Chondrocyte (in vitro differentiated cells): Measurements from ENCODE around the gene SNN. TPM values are rescaled to one million over a fixed set of nuclear protein-coding genes. Genes with fewer than 3 reads are reported as not detected.

Source experiments
- DNase-seq: peaks from one replicate; pipeline ENCODE4 v3.0.0; 2021; ENCODE audit warnings: mixed read lengths, low spot score
- H3K27ac Mint-ChIP-seq: one replicate; pipeline ENCODE4 v1.8.0; 2021; ENCODE audit warnings: mild to moderate bottlenecking, moderate library complexity, mixed read lengths; ENCODE audit not compliant: unreplicated experiment
- H3K27me3 Mint-ChIP-seq: 2 replicates; pipeline ENCODE4 v1.8.0; 2021; ENCODE audit warnings: low read depth, mixed read lengths
- H3K36me3 Mint-ChIP-seq: 2 replicates; pipeline ENCODE4 v1.8.0; 2021; ENCODE audit warnings: low read depth, mixed read lengths
- H3K4me1 Mint-ChIP-seq: 2 replicates; pipeline ENCODE4 v1.8.0; 2021; ENCODE audit warnings: low read depth, mild to moderate bottlenecking, mixed read lengths
- H3K4me3 Mint-ChIP-seq: one replicate; pipeline ENCODE4 v1.8.0; 2021; ENCODE audit warnings: mild to moderate bottlenecking, moderate library complexity, mixed read lengths; ENCODE audit not compliant: unreplicated experiment
- H3K9me3 Mint-ChIP-seq: 2 replicates; pipeline ENCODE4 v1.8.0; 2021; ENCODE audit warnings: low read depth, mixed read lengths
- CTCF ChIP-seq: fragments of 200-600 bp; sonication (generic); IDR thresholded peaks from 2 replicates; pipeline ENCODE4 v1.5.0; 2021; ENCODE audit warnings: antibody characterized with exemption, mild to moderate bottlenecking, moderate library complexity
- total RNA-seq: library from RNA; stranded (reverse); gene quantifications from 3 replicates; pipeline ENCODE4 v1.2.1, GENCODE V29; 2021

Gene SNN
- total RNA-seq, 1 donor from 2014 or later = 15.3 TPM

- peaks cover 24% of the 10 kb centered on the region for H3K4me1 Mint-ChIP-seq
- no peaks in the 10 kb centered on the region for H3K9me3 Mint-ChIP-seq
- peaks cover 15% of the 10 kb centered on the region for H3K36me3 Mint-ChIP-seq
- DNase-seq = peak; percentile 84
- no peak for TF ChIP-seq CTCF
- no peaks in the 10 kb centered on the region for H3K27me3 Mint-ChIP-seq
- H3K27ac Mint-ChIP-seq = no peak overlapping the region
- H3K4me3 Mint-ChIP-seq = no peak overlapping the region
Measured at GRCh38 chr16:11675561-11676511, 7.6 kb downstream of the SNN start.

- H3K27me3 Mint-ChIP-seq = no peaks in the 10 kb centered on the region
- peaks cover 27% of the 10 kb centered on the region for H3K4me1 Mint-ChIP-seq
- H3K9me3 Mint-ChIP-seq = no peaks in the 10 kb centered on the region
- no peak overlapping the region for H3K4me3 Mint-ChIP-seq
- peak; percentile 68 for DNase-seq
- TF ChIP-seq CTCF = no peak
- no peak overlapping the region for H3K27ac Mint-ChIP-seq
- peaks cover 18% of the 10 kb centered on the region for H3K36me3 Mint-ChIP-seq
Measured at GRCh38 chr16:11676799-11677198, 8.5 kb downstream of the SNN start.

GRCh38 chr16:11677451-11677951, 9.2 kb downstream of the SNN start:
- DNase-seq = peak; percentile 33
- H3K27me3 Mint-ChIP-seq = no peaks in the 10 kb centered on the region
- no peak overlapping the region for H3K4me3 Mint-ChIP-seq
- H3K4me1 Mint-ChIP-seq = peaks cover 31% of the 10 kb centered on the region
- TF ChIP-seq CTCF = no peak
- peaks cover 18% of the 10 kb centered on the region for H3K36me3 Mint-ChIP-seq
- H3K9me3 Mint-ChIP-seq = no peaks in the 10 kb centered on the region
- peak overlapping the region; percentile 60 for H3K27ac Mint-ChIP-seq

GRCh38 chr16:11677959-11678881, 10.0 kb downstream of the SNN start:
- Mint-ChIP-seq H3K9me3 (no peaks in the 10 kb centered on the region), H3K27ac (no peak overlapping the region), H3K4me3 (no peak overlapping the region), H3K4me1 (peaks cover 39% of the 10 kb centered on the region), H3K36me3 (peaks cover 22% of the 10 kb centered on the region), H3K27me3 (no peaks in the 10 kb centered on the region)
- no peak for TF ChIP-seq CTCF
- DNase-seq = peak; percentile 37

GRCh38 chr16:11679250-11679649, 11.0 kb downstream of the SNN start:
- H3K4me1 Mint-ChIP-seq = peaks cover 44% of the 10 kb centered on the region
- H3K27me3 Mint-ChIP-seq = no peaks in the 10 kb centered on the region
- H3K9me3 Mint-ChIP-seq = no peaks in the 10 kb centered on the region
- peaks cover 27% of the 10 kb centered on the region for H3K36me3 Mint-ChIP-seq
- peak; percentile 65 for DNase-seq
- TF ChIP-seq CTCF = no peak
- H3K27ac Mint-ChIP-seq = no peak overlapping the region
- no peak overlapping the region for H3K4me3 Mint-ChIP-seq
